ENCODE results near the gene TFPT. TPM values are rescaled to one million over a fixed set of nuclear protein-coding genes. Genes with fewer than 3 reads are reported as not detected.
A peak's percentile ranks its signal among the peaks of the same experiment; 100 is the strongest.

The TFPT gene, protein sequence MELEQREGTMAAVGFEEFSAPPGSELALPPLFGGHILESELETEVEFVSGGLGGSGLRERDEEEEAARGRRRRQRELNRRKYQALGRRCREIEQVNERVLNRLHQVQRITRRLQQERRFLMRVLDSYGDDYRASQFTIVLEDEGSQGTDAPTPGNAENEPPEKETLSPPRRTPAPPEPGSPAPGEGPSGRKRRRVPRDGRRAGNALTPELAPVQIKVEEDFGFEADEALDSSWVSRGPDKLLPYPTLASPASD
- total RNA-seq: 10 to 100 TPM in 3 of 4 donors, 1 to 10 TPM in 1; 7.8 to 16.5 (median 11.5) TPM

DNA sequence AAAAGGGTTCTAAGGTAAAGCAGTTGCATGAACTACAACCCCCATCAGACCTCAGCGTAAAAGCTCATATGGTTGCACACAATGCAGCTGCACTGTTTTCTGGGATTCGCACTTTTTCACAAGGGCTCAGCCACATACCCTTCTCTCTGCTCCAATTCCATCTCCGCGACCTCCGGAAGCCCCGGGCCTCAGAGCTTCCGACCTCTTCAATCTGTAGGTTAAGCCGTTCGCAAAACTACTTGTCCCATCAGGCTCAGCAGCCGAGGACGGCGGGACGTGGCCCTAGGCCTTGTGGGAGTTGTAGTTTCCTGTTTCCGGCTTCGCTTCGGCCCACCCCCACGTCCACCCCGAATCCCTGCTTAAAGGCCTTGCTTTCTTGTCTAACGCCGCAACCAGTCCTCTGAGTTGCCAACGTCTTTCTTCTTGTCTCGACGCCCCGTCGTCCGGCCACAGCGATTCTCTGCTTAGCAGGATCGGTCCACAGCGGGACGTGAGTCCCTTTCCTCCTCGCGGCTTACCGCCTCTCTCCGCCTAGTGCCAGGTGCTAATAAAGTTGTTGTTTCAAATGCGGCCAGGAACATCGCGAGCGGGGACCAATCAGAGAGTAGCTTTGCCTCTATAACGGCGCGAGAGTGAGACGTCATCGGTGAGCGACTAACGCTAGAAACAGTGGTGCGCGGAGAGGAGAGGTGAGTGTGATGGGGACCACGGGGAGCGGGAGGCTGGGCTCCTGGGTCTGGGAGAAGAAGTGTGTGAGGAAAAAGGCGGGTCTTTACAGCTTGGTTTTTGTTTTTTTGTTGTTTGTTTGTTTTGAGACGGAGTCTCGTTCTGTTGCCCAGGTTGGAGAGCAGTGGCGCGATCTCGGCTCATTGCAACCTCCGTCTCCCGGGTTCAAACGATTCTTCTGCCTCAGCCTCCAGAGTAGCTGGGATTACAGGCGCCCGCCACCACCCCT is at the start of gene TFPT, which contains the start of gene PRPF31:
Gene TFPT (minus strand): TSS at position 549 of the 955 bp plus-strand sequence. CDS start 388 bp downstream, at position 161.
Gene PRPF31 (plus strand): TSS at position 646 of the 955 bp plus-strand sequence. CDS start 2,525 bp downstream, outside the sequence.
- peaks cover 25% of the 10 kb centered on the region for H3K4me1 ChIP-seq
- peak; percentile 98 to 99 for DNase-seq (ENCODE audit: low spot score in 2 of 2)
- peak within 1 kb of the TSS; percentile 75 for H3K4me3 ChIP-seq
- H3K27me3 ChIP-seq: no peaks in the 10 kb centered on the region
- H3K27ac ChIP-seq: peak within 1 kb of the TSS; percentile 87
- TF ChIP-seq EP300 (IDR thresholded peaks at IDR 0.05) (no peak), POLR2AphosphoS5 (IDR thresholded peaks at IDR 0.05) (peak in 2 of 3 donors; percentile 95 to 99), POLR2A (IDR thresholded peaks at IDR 0.05) (peak in 1 of 2 donors; percentile 53)
- TF ChIP-seq, protein P1, sequence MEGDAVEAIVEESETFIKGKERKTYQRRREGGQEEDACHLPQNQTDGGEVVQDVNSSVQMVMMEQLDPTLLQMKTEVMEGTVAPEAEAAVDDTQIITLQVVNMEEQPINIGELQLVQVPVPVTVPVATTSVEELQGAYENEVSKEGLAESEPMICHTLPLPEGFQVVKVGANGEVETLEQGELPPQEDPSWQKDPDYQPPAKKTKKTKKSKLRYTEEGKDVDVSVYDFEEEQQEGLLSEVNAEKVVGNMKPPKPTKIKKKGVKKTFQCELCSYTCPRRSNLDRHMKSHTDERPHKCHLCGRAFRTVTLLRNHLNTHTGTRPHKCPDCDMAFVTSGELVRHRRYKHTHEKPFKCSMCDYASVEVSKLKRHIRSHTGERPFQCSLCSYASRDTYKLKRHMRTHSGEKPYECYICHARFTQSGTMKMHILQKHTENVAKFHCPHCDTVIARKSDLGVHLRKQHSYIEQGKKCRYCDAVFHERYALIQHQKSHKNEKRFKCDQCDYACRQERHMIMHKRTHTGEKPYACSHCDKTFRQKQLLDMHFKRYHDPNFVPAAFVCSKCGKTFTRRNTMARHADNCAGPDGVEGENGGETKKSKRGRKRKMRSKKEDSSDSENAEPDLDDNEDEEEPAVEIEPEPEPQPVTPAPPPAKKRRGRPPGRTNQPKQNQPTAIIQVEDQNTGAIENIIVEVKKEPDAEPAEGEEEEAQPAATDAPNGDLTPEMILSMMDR (IDR thresholded peaks at IDR 0.05): no peak
- no peaks in the 10 kb centered on the region for H3K9me3 ChIP-seq
- H3K36me3 ChIP-seq: peaks cover 36% of the 10 kb centered on the region
- 1% methylated on average over 60 of the region's 60 CpGs for WGBS

DNA sequence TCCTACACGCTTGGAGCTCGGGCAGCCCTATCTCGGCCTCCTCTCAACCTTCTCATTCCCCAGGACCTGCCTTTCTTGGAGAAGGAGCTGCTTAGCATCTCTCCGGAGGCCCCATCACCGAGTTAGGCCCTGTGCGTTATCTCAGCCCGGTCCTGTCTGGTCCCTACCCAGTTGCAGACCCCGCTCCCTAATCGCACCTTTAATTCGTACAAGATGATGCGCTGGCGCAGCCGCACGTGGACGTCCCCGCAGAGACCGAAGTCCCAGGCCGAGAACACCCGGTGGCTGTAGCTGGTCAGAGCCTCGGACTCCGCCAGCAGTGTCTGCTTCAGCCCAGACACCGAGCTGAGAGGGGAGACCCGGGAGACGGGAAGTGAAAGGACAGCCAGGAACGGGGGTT is 49.8 kb upstream of the TFPT start:
- DNase-seq (ENCODE audit: low spot score in 2 of 2): no peak
- H3K9me3 ChIP-seq: no peaks in the 10 kb centered on the region
- H3K27ac ChIP-seq: no peak overlapping the region
- peaks cover 40% of the 10 kb centered on the region for H3K4me1 ChIP-seq
- WGBS: 89% methylated on average over 25 of the region's 25 CpGs
- H3K27me3 ChIP-seq: no peaks in the 10 kb centered on the region
- H3K4me3 ChIP-seq: no peak overlapping the region
- H3K36me3 ChIP-seq: no peaks in the 10 kb centered on the region
- TF ChIP-seq POLR2A (IDR thresholded peaks at IDR 0.05): no peak
- TF ChIP-seq POLR2AphosphoS5 (IDR thresholded peaks at IDR 0.05): no peak
- TF ChIP-seq, protein P1 (IDR thresholded peaks at IDR 0.05): no peak
- TF ChIP-seq EP300 (IDR thresholded peaks at IDR 0.05): no peak

DNA sequence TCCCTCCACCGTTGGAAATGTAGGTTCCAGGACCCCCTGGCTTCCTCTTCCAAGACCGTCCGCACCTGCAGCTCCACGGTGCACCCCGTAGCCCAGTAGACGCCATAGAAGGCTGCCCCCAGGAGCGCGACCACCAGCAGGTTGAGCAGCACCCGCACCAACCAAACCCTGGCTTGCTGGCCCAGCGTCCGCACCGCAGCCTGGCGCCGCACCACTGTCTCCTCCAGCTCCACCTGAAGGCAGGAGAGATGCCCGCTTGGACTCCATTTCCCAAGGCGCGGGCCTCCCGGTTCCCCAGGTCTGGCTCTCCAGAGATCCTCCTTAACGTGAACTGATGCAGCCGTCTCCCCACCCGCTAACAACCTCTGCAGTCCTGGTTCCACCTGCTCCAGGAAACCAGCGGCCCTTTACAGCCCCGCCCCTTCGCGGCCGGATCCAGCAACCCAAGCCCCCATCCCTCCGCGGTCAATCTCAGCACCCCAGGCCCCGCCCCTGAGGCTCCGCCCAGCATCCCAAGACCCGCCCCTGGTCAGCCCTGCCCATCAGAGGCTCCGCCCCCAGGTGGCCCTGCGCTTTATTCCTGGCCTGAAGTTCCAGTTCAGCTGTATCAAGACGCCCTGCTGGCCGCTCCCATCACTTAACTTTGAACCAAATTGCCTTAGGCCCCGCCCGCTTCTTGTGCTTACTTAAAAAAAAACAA is 49.1 kb upstream of the TFPT start:
- H3K9me3 ChIP-seq: no peaks in the 10 kb centered on the region
- H3K4me3 ChIP-seq: no peak overlapping the region
- no peak for DNase-seq (ENCODE audit: low spot score in 2 of 2)
- no peak overlapping the region for H3K27ac ChIP-seq
- TF ChIP-seq POLR2A (IDR thresholded peaks at IDR 0.05) (no peak), EP300 (IDR thresholded peaks at IDR 0.05) (no peak), POLR2AphosphoS5 (IDR thresholded peaks at IDR 0.05) (no peak)
- TF ChIP-seq, protein P1 (IDR thresholded peaks at IDR 0.05): no peak
- H3K36me3 ChIP-seq: no peaks in the 10 kb centered on the region
- H3K27me3 ChIP-seq: no peaks in the 10 kb centered on the region
- WGBS: 12% methylated on average over 34 of the region's 37 CpGs
- peaks cover 43% of the 10 kb centered on the region for H3K4me1 ChIP-seq

DNA sequence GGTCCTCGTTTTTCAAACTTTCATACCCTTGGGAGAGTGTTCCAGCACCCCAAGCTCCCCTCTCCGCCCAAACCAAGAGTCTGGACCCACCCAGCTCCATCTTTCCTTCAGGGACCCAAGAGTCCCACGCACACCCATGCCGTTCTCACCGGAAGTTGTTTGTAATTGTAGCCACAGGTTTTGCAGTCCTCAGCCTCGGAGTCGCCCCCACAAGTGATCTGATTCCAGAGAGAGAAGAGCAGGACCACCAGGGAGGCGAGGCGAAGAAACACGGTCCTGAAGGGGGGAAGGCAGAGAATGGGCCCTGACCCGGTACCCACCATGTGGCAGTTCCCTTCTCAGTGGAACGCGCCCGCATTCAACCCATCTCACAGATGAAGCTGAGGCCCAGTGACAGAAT is 47.4 kb upstream of the TFPT start:
- no peak for TF ChIP-seq POLR2A (IDR thresholded peaks at IDR 0.05)
- no peak for TF ChIP-seq POLR2AphosphoS5 (IDR thresholded peaks at IDR 0.05)
- TF ChIP-seq EP300 (IDR thresholded peaks at IDR 0.05): no peak
- TF ChIP-seq, protein P1 (IDR thresholded peaks at IDR 0.05): no peak
- H3K27ac ChIP-seq: no peak overlapping the region
- H3K4me3 ChIP-seq: peak overlapping the region; percentile 39

More for the DNA sequence above, 47.4 kb upstream of the TFPT start:
- H3K4me1 ChIP-seq: peaks cover 51% of the 10 kb centered on the region
- no peaks in the 10 kb centered on the region for H3K36me3 ChIP-seq
- 71% methylated on average over 14 of the region's 14 CpGs for WGBS
- H3K27me3 ChIP-seq: no peaks in the 10 kb centered on the region
- no peak for DNase-seq (ENCODE audit: low spot score in 2 of 2)
- H3K9me3 ChIP-seq: no peaks in the 10 kb centered on the region
